ENCODE results near the gene SPTB.

SPTB gene

GRCh38 chr14:64920465-64920864 is 40.8 kb upstream of the SPTB start:
- in situ Hi-C loops (cut with MboI; ENCODE audit: low sequenced_read_pairs, unreplicated experiment), result no loop called here

GRCh38 chr14:64919618-64920017 is 39.9 kb upstream of the SPTB start:
- in situ Hi-C loops (cut with MboI; ENCODE audit: low sequenced_read_pairs, unreplicated experiment), result no loop called here
- no peak for TF ChIP-seq CTCF (IDR thresholded peaks at IDR 0.05; ENCODE audit: borderline replicate concordance, control extremely low read depth, extremely low read depth, insufficient read depth, missing control alignments)
- DNase-seq (ENCODE audit: low spot score), result no peak

More at GRCh38 chr14:64920465-64920864, 40.8 kb upstream of the SPTB start:
- no peak for DNase-seq (ENCODE audit: low spot score)
- no peak for TF ChIP-seq CTCF (IDR thresholded peaks at IDR 0.05; ENCODE audit: borderline replicate concordance, control extremely low read depth, extremely low read depth, insufficient read depth, missing control alignments)

- TF ChIP-seq CTCF (IDR thresholded peaks at IDR 0.05; ENCODE audit: borderline replicate concordance, control extremely low read depth, extremely low read depth, insufficient read depth, missing control alignments), result no peak
- in situ Hi-C loops (cut with MboI; ENCODE audit: low sequenced_read_pairs, unreplicated experiment), result no loop called here
- DNase-seq (ENCODE audit: low spot score), result no peak
Measured at GRCh38 chr14:64919215-64919614, 39.5 kb upstream of the SPTB start.

- in situ Hi-C loops (cut with MboI; ENCODE audit: low sequenced_read_pairs, unreplicated experiment), result no loop called here
Measured at GRCh38 chr14:64918216-64918615, 38.5 kb upstream of the SPTB start.

GRCh38 chr14:64915797-64916196 is 36.1 kb upstream of the SPTB start:
- no peak for TF ChIP-seq CTCF (IDR thresholded peaks at IDR 0.05; ENCODE audit: borderline replicate concordance, control extremely low read depth, extremely low read depth, insufficient read depth, missing control alignments)
- no peak for DNase-seq (ENCODE audit: low spot score)
- in situ Hi-C loops (cut with MboI; ENCODE audit: low sequenced_read_pairs, unreplicated experiment), result no loop called here

More at GRCh38 chr14:64918216-64918615, 38.5 kb upstream of the SPTB start:
- TF ChIP-seq CTCF (IDR thresholded peaks at IDR 0.05; ENCODE audit: borderline replicate concordance, control extremely low read depth, extremely low read depth, insufficient read depth, missing control alignments), result no peak
- DNase-seq (ENCODE audit: low spot score), result no peak

GRCh38 chr14:64915029-64915424 is 35.3 kb upstream of the SPTB start:
- DNase-seq (ENCODE audit: low spot score), result no peak
- in situ Hi-C loops (cut with MboI; ENCODE audit: low sequenced_read_pairs, unreplicated experiment), result no loop called here
- TF ChIP-seq CTCF (IDR thresholded peaks at IDR 0.05; ENCODE audit: borderline replicate concordance, control extremely low read depth, extremely low read depth, insufficient read depth, missing control alignments), result no peak
